ENCODE data around the gene MPHOSPH10. TPM values are rescaled to one million over a fixed set of nuclear protein-coding genes. Genes with fewer than 3 reads are reported as not detected.
A peak's percentile ranks its signal among the peaks of the same experiment; 100 is the strongest.
"Not testable (repeated sequence)": the region's sequence is repeated elsewhere in the genome, so short reads cannot be mapped to it uniquely, and the experiment has no call there.

MPHOSPH10 gene
- polyA plus RNA-seq (2014; cell fraction: cytosol; rRNA removed): 25.1 and 33.5 TPM in 2 replicates
- 28.4 and 31.3 TPM in 2 replicates for polyA plus RNA-seq (2014; cell fraction: nucleus; rRNA removed)

- peak; percentile 93 for DNase-seq (ENCODE audit: low spot score)
Measured at GRCh38 chr2:71130152-71130904, at the start of gene MPHOSPH10, which contains the start of gene MCEE. Gene MPHOSPH10, plus strand, starts transcription at chr2:71130634. Its CDS starts 32 bp downstream, at chr2:71130666. Gene MCEE, minus strand, starts transcription at chr2:71130229. Its CDS starts 10 bp downstream, at chr2:71130219.

GRCh38 chr2:71082402-71083252, 47.8 kb upstream of the MPHOSPH10 start:
- DNase-seq (ENCODE audit: low spot score): no peak

- not testable (repeated sequence) for DNase-seq (ENCODE audit: low spot score)
Measured at GRCh38 chr2:71083297-71083696, 47.1 kb upstream of the MPHOSPH10 start.

- DNase-seq (ENCODE audit: low spot score): not testable (repeated sequence)
Measured at GRCh38 chr2:71083752-71084312, 46.6 kb upstream of the MPHOSPH10 start.

- not testable (repeated sequence) for DNase-seq (ENCODE audit: low spot score)
Measured at GRCh38 chr2:71085325-71086003, 45.0 kb upstream of the MPHOSPH10 start.

- not testable (repeated sequence) for DNase-seq (ENCODE audit: low spot score)
Measured at GRCh38 chr2:71089475-71089874, 41.0 kb upstream of the MPHOSPH10 start.

GRCh38 chr2:71091808-71092207, 38.6 kb upstream of the MPHOSPH10 start:
- DNase-seq (ENCODE audit: low spot score): not testable (repeated sequence)

GRCh38 chr2:71092491-71093260, 37.8 kb upstream of the MPHOSPH10 start:
- not testable (repeated sequence) for DNase-seq (ENCODE audit: low spot score)

- DNase-seq (ENCODE audit: low spot score): peak; percentile 59
Measured at GRCh38 chr2:71100195-71100964, 30.1 kb upstream of the MPHOSPH10 start.

GRCh38 chr2:71101656-71102055, 28.8 kb upstream of the MPHOSPH10 start:
- no peak for DNase-seq (ENCODE audit: low spot score)

- DNase-seq (ENCODE audit: low spot score): no peak
Measured at GRCh38 chr2:71102981-71103681, 27.3 kb upstream of the MPHOSPH10 start.

GRCh38 chr2:71103809-71104208, 26.6 kb upstream of the MPHOSPH10 start:
- DNase-seq (ENCODE audit: low spot score): no peak

- DNase-seq (ENCODE audit: low spot score): not testable (repeated sequence)
Measured at GRCh38 chr2:71106463-71106862, 24.0 kb upstream of the MPHOSPH10 start.

GRCh38 chr2:71108091-71108490, 22.3 kb upstream of the MPHOSPH10 start:
- DNase-seq (ENCODE audit: low spot score): no peak

GRCh38 chr2:71113843-71114242, 16.6 kb upstream of the MPHOSPH10 start:
- DNase-seq (ENCODE audit: low spot score): no peak

GRCh38 chr2:71117063-71117462, 13.4 kb upstream of the MPHOSPH10 start:
- DNase-seq (ENCODE audit: low spot score): no peak

GRCh38 chr2:71120195-71120594, 10.2 kb upstream of the MPHOSPH10 start:
- no peak for DNase-seq (ENCODE audit: low spot score)

GRCh38 chr2:71121479-71121878, 9.0 kb upstream of the MPHOSPH10 start:
- no peak for DNase-seq (ENCODE audit: low spot score)

All from SK-N-DZ (cell line).